ENCODE data around the gene TMEM19. TPM values are rescaled to one million over a fixed set of nuclear protein-coding genes. Genes with fewer than 3 reads are reported as not detected.
A peak's percentile ranks its signal among the peaks of the same experiment; 100 is the strongest.

TMEM19 gene
- 14.1 and 21.0 TPM in 2 replicates for total RNA-seq (2014; rRNA removed; shearing (Covaris generic))
- polyA plus RNA-seq (2016; fragmentation: Nextera tagmentation; extraction: Ambion mirVana), result 6.5 and 7.9 TPM in 2 replicates
- long read RNA-seq, full-length matches to known transcripts, result 2 of 5 reads
- long read RNA-seq, partial matches to known transcripts, result 1 of 5 reads
- long read RNA-seq, other reads (novel, unspliced or antisense), result 2 of 5 reads

DNA sequence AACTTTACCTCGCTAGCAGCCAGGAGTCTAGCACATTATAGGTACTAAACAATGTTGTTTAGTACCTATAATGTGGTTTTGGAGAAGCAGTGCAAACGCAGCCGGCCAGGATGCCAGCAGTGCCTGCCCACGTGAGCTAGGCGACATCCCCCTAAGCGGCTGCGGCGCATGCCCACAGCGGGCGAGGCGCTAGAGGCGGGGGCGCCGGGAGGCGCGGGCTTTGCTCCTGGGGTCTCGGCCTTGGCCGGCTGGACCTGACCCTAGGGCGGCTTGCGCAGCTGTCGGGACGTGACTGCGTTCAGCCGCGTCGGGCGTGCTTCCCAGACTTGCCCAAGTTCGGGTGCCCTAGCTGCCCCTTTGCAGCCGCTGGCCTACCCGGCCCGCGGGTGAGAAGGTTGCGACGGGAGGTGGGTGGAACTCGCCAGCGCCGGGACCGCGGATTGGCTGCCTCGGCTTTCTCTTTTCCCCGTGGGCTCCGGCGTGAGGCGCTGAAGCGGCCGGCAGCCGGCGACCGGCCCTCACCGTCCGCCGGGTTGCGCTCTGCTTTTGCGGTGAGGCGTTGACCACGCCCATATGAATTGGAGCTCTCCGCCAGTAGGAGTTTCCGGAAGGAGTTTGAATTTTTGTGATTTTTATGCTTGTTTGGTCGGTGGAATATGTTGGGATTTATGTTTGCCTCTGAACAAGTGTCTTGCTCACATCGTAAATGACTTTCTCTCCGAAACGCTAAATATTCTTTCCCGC lies at the start of gene TMEM19:
TSS of gene TMEM19 (plus strand) at position 169 of the 744 bp plus-strand sequence. CDS start 599 bp downstream, outside the sequence.
- Histone ChIP-seq H3K4me1 (ENCODE audit: insufficient read depth) (peaks cover 4% of the 10 kb centered on the region; the same call in 1 of the 2 replicates), H2AFZ (peak within 1 kb of the TSS; percentile 74), H3K4me3 (peak within 1 kb of the TSS; percentile 56), H4K20me1 (replicated peaks; ENCODE audit: insufficient read depth) (no peaks in the 10 kb centered on the region), H3K79me2 (replicated peaks; ENCODE audit: insufficient read depth) (peaks cover 15% of the 10 kb centered on the region; the same call in 1 of the 2 replicates), H3F3A (replicated peaks; ENCODE audit: low read depth) (no peaks in the 10 kb centered on the region), H3K27ac (ENCODE audit: low read depth) (peak within 1 kb of the TSS; percentile 68), H3K9me2 (ENCODE audit: insufficient read depth) (no peaks in the 10 kb centered on the region), H3K36me3 (ENCODE audit: insufficient read depth) (no peaks in the 10 kb centered on the region), H3K4me2 (peak within 1 kb of the TSS; percentile 84), H3K27me3 (ENCODE audit: insufficient read depth) (no peaks in the 10 kb centered on the region)
- peaks cover 7% of the 10 kb centered on the region; the same call in 2 of the 3 replicates for H3K4me1 Mint-ChIP-seq
- ATAC-seq (peak; percentile 96), DNase-seq (ENCODE audit: low spot score) (peak; percentile 86)
- no peaks in the 10 kb centered on the region for H3K36me3 Mint-ChIP-seq (ENCODE audit: low read depth)
- no peaks in the 10 kb centered on the region for H3K27me3 Mint-ChIP-seq (ENCODE audit: insufficient read depth, low read depth, poor library complexity)
- H3K9me3 Mint-ChIP-seq, result no peaks in the 10 kb centered on the region
- H3K4me3 Mint-ChIP-seq, result peak within 1 kb of the TSS; percentile 91
- no peak for TF ChIP-seq ZNF331 (CRISPR knock-in tag; IDR thresholded peaks at IDR 0.05; ENCODE audit: low read depth)
- no peak for TF ChIP-seq STAT1 (IDR thresholded peaks at IDR 0.05; ENCODE audit: unreplicated experiment)
- TF ChIP-seq EZH2phosphoT487 (IDR thresholded peaks at IDR 0.05; ENCODE audit: unreplicated experiment), result no peak
- no peak for TF ChIP-seq EZH2 (IDR thresholded peaks at IDR 0.05; ENCODE audit: low read depth, unreplicated experiment)
- TF ChIP-seq, protein P1, sequence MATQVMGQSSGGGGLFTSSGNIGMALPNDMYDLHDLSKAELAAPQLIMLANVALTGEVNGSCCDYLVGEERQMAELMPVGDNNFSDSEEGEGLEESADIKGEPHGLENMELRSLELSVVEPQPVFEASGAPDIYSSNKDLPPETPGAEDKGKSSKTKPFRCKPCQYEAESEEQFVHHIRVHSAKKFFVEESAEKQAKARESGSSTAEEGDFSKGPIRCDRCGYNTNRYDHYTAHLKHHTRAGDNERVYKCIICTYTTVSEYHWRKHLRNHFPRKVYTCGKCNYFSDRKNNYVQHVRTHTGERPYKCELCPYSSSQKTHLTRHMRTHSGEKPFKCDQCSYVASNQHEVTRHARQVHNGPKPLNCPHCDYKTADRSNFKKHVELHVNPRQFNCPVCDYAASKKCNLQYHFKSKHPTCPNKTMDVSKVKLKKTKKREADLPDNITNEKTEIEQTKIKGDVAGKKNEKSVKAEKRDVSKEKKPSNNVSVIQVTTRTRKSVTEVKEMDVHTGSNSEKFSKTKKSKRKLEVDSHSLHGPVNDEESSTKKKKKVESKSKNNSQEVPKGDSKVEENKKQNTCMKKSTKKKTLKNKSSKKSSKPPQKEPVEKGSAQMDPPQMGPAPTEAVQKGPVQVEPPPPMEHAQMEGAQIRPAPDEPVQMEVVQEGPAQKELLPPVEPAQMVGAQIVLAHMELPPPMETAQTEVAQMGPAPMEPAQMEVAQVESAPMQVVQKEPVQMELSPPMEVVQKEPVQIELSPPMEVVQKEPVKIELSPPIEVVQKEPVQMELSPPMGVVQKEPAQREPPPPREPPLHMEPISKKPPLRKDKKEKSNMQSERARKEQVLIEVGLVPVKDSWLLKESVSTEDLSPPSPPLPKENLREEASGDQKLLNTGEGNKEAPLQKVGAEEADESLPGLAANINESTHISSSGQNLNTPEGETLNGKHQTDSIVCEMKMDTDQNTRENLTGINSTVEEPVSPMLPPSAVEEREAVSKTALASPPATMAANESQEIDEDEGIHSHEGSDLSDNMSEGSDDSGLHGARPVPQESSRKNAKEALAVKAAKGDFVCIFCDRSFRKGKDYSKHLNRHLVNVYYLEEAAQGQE (IDR thresholded peaks at IDR 0.05; ENCODE audit: unreplicated experiment), result no peak
- TF ChIP-seq, protein P2, sequence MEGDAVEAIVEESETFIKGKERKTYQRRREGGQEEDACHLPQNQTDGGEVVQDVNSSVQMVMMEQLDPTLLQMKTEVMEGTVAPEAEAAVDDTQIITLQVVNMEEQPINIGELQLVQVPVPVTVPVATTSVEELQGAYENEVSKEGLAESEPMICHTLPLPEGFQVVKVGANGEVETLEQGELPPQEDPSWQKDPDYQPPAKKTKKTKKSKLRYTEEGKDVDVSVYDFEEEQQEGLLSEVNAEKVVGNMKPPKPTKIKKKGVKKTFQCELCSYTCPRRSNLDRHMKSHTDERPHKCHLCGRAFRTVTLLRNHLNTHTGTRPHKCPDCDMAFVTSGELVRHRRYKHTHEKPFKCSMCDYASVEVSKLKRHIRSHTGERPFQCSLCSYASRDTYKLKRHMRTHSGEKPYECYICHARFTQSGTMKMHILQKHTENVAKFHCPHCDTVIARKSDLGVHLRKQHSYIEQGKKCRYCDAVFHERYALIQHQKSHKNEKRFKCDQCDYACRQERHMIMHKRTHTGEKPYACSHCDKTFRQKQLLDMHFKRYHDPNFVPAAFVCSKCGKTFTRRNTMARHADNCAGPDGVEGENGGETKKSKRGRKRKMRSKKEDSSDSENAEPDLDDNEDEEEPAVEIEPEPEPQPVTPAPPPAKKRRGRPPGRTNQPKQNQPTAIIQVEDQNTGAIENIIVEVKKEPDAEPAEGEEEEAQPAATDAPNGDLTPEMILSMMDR (conservative IDR thresholded peaks at IDR 0.05; ENCODE audit: low read depth in 2 of 2), result peak in 1 of 2 experiments; percentile 25; a peak in 2 of 4 replicates
- TF ChIP-seq ZNF114 (CRISPR knock-in tag; IDR thresholded peaks at IDR 0.05), result no peak
- TF ChIP-seq JUNB (IDR thresholded peaks at IDR 0.05; ENCODE audit: unreplicated experiment), result no peak
- no peak; the same call in 1 of the 2 replicates for TF ChIP-seq CREB1 (CRISPR knock-in tag; IDR thresholded peaks at IDR 0.05; ENCODE audit: low read depth)
- TF ChIP-seq, protein P3, sequence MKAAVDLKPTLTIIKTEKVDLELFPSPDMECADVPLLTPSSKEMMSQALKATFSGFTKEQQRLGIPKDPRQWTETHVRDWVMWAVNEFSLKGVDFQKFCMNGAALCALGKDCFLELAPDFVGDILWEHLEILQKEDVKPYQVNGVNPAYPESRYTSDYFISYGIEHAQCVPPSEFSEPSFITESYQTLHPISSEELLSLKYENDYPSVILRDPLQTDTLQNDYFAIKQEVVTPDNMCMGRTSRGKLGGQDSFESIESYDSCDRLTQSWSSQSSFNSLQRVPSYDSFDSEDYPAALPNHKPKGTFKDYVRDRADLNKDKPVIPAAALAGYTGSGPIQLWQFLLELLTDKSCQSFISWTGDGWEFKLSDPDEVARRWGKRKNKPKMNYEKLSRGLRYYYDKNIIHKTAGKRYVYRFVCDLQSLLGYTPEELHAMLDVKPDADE (IDR thresholded peaks at IDR 0.05), result 0 out of 2 replicates have a peak, but pooled peaks have one; percentile 2
- peak; percentile 87 for TF ChIP-seq POLR2AphosphoS5 (IDR thresholded peaks at IDR 0.05; ENCODE audit: low read depth)
- TF ChIP-seq, protein P4, sequence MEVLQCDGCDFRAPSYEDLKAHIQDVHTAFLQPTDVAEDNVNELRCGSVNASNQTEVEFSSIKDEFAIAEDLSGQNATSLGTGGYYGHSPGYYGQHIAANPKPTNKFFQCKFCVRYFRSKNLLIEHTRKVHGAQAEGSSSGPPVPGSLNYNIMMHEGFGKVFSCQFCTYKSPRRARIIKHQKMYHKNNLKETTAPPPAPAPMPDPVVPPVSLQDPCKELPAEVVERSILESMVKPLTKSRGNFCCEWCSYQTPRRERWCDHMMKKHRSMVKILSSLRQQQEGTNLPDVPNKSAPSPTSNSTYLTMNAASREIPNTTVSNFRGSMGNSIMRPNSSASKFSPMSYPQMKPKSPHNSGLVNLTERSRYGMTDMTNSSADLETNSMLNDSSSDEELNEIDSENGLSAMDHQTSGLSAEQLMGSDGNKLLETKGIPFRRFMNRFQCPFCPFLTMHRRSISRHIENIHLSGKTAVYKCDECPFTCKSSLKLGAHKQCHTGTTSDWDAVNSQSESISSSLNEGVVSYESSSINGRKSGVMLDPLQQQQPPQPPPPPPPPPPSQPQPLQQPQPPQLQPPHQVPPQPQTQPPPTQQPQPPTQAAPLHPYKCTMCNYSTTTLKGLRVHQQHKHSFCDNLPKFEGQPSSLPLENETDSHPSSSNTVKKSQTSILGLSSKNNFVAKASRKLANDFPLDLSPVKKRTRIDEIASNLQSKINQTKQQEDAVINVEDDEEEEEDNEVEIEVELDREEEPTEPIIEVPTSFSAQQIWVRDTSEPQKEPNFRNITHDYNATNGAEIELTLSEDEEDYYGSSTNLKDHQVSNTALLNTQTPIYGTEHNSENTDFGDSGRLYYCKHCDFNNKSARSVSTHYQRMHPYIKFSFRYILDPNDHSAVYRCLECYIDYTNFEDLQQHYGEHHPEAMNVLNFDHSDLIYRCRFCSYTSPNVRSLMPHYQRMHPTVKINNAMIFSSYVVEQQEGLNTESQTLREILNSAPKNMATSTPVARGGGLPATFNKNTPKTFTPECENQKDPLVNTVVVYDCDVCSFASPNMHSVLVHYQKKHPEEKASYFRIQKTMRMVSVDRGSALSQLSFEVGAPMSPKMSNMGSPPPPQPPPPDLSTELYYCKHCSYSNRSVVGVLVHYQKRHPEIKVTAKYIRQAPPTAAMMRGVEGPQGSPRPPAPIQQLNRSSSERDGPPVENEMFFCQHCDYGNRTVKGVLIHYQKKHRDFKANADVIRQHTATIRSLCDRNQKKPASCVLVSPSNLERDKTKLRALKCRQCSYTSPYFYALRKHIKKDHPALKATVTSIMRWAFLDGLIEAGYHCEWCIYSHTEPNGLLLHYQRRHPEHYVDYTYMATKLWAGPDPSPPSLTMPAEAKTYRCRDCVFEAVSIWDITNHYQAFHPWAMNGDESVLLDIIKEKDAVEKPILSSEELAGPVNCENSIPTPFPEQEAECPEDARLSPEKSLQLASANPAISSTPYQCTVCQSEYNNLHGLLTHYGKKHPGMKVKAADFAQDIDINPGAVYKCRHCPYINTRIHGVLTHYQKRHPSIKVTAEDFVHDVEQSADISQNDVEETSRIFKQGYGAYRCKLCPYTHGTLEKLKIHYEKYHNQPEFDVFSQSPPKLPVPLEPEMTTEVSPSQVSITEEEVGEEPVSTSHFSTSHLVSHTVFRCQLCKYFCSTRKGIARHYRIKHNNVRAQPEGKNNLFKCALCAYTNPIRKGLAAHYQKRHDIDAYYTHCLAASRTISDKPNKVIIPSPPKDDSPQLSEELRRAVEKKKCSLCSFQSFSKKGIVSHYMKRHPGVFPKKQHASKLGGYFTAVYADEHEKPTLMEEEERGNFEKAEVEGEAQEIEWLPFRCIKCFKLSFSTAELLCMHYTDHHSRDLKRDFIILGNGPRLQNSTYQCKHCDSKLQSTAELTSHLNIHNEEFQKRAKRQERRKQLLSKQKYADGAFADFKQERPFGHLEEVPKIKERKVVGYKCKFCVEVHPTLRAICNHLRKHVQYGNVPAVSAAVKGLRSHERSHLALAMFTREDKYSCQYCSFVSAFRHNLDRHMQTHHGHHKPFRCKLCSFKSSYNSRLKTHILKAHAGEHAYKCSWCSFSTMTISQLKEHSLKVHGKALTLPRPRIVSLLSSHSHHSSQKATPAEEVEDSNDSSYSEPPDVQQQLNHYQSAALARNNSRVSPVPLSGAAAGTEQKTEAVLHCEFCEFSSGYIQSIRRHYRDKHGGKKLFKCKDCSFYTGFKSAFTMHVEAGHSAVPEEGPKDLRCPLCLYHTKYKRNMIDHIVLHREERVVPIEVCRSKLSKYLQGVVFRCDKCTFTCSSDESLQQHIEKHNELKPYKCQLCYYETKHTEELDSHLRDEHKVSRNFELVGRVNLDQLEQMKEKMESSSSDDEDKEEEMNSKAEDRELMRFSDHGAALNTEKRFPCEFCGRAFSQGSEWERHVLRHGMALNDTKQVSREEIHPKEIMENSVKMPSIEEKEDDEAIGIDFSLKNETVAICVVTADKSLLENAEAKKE (CRISPR knock-in tag; IDR thresholded peaks at IDR 0.05), result no peak
- TF ChIP-seq NANOG (IDR thresholded peaks at IDR 0.05; ENCODE audit: borderline replicate concordance), result no peak
- H3K27ac Mint-ChIP-seq, result peak within 1 kb of the TSS; percentile 94
